Neural cell (in vitro differentiated cells): ENCODE data around the gene HIF3A. TPM values are rescaled to one million over a fixed set of nuclear protein-coding genes. Genes with fewer than 3 reads are reported as not detected.

Experiments used
- H2AFZ ChIP-seq: fragments of 200-600, 300-800 bp; sonication (generic), shearing (Covaris generic); 2 replicates; pipeline ENCODE4 v1.6.0; 2014; ENCODE audit warnings: low read depth, mild to moderate bottlenecking, antibody characterized with exemption, low read length, moderate library complexity
- H3F3A ChIP-seq: fragments of 200-600 bp; shearing (Covaris generic); 2 replicates; pipeline ENCODE4 v1.6.1; 2016; ENCODE audit warnings: mild to moderate bottlenecking, moderate library complexity, mixed read lengths, antibody characterized with exemption, low read length; ENCODE audit not compliant: insufficient read depth, poor library complexity, severe bottlenecking
- H3K27ac ChIP-seq: fragments of 200-600, 300-800 bp; sonication (generic), shearing (Covaris generic); 2 replicates; pipeline ENCODE4 v1.5.1; 2014; ENCODE audit warnings: mild to moderate bottlenecking, low read length, moderate library complexity
- H3K27me3 ChIP-seq: fragments of 300-800, 200-600 bp; sonication (generic), shearing (Covaris generic); 2 replicates; pipeline ENCODE4 v1.6.0; 2014; ENCODE audit warnings: mild to moderate bottlenecking, low read depth, low read length, moderate library complexity; ENCODE audit not compliant: insufficient read depth
- H3K36me3 ChIP-seq: fragments of 300-800, 200-600 bp; sonication (generic), shearing (Covaris generic); 2 replicates; pipeline ENCODE4 v1.5.1; 2014; ENCODE audit warnings: mild to moderate bottlenecking, antibody characterized with exemption, low read length, moderate library complexity; ENCODE audit not compliant: insufficient read depth
- H3K4me2 ChIP-seq: fragments of 300-800, 200-600 bp; sonication (generic), shearing (Covaris generic); 2 replicates; pipeline ENCODE4 v1.6.0; 2014; ENCODE audit warnings: mild to moderate bottlenecking, low read length
- H3K4me3 ChIP-seq: fragments of 300-800, 200-600 bp; sonication (generic), shearing (Covaris generic); 2 replicates; pipeline ENCODE4 v1.5.1; 2014; ENCODE audit warnings: mild to moderate bottlenecking, low read length, moderate library complexity
- H3K79me2 ChIP-seq: fragments of 200-600 bp; shearing (Covaris generic); replicated peaks from 2 replicates; pipeline ENCODE4 v1.6.0; 2014; ENCODE audit warnings: mild to moderate bottlenecking, low read length, moderate library complexity; ENCODE audit not compliant: insufficient read depth
- H3K9ac ChIP-seq: fragments of 300-800, 200-600 bp; sonication (generic), shearing (Covaris generic); 2 replicates; pipeline ENCODE4 v1.6.1; 2016; ENCODE audit warnings: mild to moderate bottlenecking, low read length, mixed read lengths
- H3K9me2 ChIP-seq: fragments of 200-600 bp; shearing (Covaris generic); 2 replicates; pipeline ENCODE4 v1.6.1; 2016; ENCODE audit warnings: mild to moderate bottlenecking, low read length, mixed read lengths; ENCODE audit not compliant: insufficient read depth
- H3K9me3 ChIP-seq: fragments of 200-600, 300-800 bp; sonication (generic), shearing (Covaris generic); 2 replicates; pipeline ENCODE4 v1.6.1; 2016; ENCODE audit warnings: mild to moderate bottlenecking, mixed run types, low read length, moderate library complexity, mixed read lengths
- H4K20me1 ChIP-seq: fragments of 200-600 bp; shearing (Covaris generic); 2 replicates; pipeline ENCODE4 v1.6.1; 2016; ENCODE audit warnings: mild to moderate bottlenecking, mixed run types; ENCODE audit not compliant: insufficient read depth
- EP300 ChIP-seq: fragments of 450-650 bp; conservative IDR thresholded peaks from 2 replicates; pipeline ENCODE4 v1.6.1; 2014; ENCODE audit warnings: antibody characterized with exemption, mild to moderate bottlenecking, moderate library complexity; ENCODE audit not compliant: poor library complexity, severe bottlenecking
- EZH2 ChIP-seq: fragments of 200-600, 300-800 bp; shearing (Covaris generic), sonication (generic); IDR thresholded peaks from 2 replicates; pipeline ENCODE4 v1.6.1; 2014; ENCODE audit warnings: antibody characterized with exemption, low read length, borderline replicate concordance, mild to moderate bottlenecking; ENCODE audit not compliant: insufficient read depth, poor library complexity, severe bottlenecking
- MXI1 ChIP-seq: fragments of 450-650 bp; conservative IDR thresholded peaks from 2 replicates; pipeline ENCODE4 v1.6.1; 2014; ENCODE audit warnings: antibody characterized with exemption, mild to moderate bottlenecking; ENCODE audit not compliant: poor library complexity, severe bottlenecking
- POLR2AphosphoS5 ChIP-seq: IDR thresholded peaks from 2 replicates; pipeline ENCODE4 v1.6.1; 2012
- RAD21 ChIP-seq: fragments of 450-650 bp; conservative IDR thresholded peaks from 2 replicates; pipeline ENCODE4 v1.6.1; 2014; ENCODE audit warnings: antibody characterized with exemption, mild to moderate bottlenecking, moderate library complexity
- REST ChIP-seq: IDR thresholded peaks from 2 replicates; pipeline ENCODE4 v1.6.1; 2012; ENCODE audit warnings: borderline replicate concordance
- SMC3 ChIP-seq: fragments of 450-650 bp; conservative IDR thresholded peaks from 2 replicates; pipeline ENCODE4 v1.6.1; 2014; ENCODE audit warnings: antibody characterized with exemption, mild to moderate bottlenecking, moderate library complexity; ENCODE audit not compliant: poor library complexity
- TAF1 ChIP-seq: IDR thresholded peaks from 2 replicates; pipeline ENCODE4 v1.6.1; 2012; ENCODE audit warnings: low read depth
- polyA plus RNA-seq: library from polyadenylated mRNA; depleted of rRNA; stranded (reverse); fragments of >200 nt; gene quantifications from 2 replicates; pipeline ENCODE4 v1.2.3, GENCODE V29; 2014
- TF ChIP-seq, protein P1 (sequence below): fragments of 450-650 bp; IDR thresholded peaks from 2 replicates; pipeline ENCODE4 v1.5.1; 2014; ENCODE audit warnings: antibody characterized with exemption, mild to moderate bottlenecking, moderate library complexity; ENCODE audit not compliant: poor library complexity, severe bottlenecking

HIF3A gene
- polyA plus RNA-seq, 1 donor from 2014 or later: 2.0 TPM

- H2AFZ ChIP-seq: no peak overlapping the region
- no peak for TF ChIP-seq SMC3
- no peak for TF ChIP-seq MXI1
- no peak for TF ChIP-seq RAD21
- no peak for TF ChIP-seq REST
- no peak for TF ChIP-seq EP300
- no peaks in the 10 kb centered on the region for H3F3A ChIP-seq
- no peaks in the 10 kb centered on the region for H3K9me3 ChIP-seq
- H3K79me2 ChIP-seq: peaks cover 3% of the 10 kb centered on the region
- H3K9ac ChIP-seq: no peak overlapping the region
- peaks cover 7% of the 10 kb centered on the region for H3K36me3 ChIP-seq
- no peaks in the 10 kb centered on the region for H4K20me1 ChIP-seq
- H3K9me2 ChIP-seq: no peaks in the 10 kb centered on the region
- H3K4me2 ChIP-seq: no peak overlapping the region
- no peaks in the 10 kb centered on the region for H3K27me3 ChIP-seq
- no peak overlapping the region for H3K27ac ChIP-seq
- no peak overlapping the region for H3K4me3 ChIP-seq
These were observed 88.8 kb downstream of the HIF3A start for GRCh38 chr19:46385636-46386035.

DNA sequence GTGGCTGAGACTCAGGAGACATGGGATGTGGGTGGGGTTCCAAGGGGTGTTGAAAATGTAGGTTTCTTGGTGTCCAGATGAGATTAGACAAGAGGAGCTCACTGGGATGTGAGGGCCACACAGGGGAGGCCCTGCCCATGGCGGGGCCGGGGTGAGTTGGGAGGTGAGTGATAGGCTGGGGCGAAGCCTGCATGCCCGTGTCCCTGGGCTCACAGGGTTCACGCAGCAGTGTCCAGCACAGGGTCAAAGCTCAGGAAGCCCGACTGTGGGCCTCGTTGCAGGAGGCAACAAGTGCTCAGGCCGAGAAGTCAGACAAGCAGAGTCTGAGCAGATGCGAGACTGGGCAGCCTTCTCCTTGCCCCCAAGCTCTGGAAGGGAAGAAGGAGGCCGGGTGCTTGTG lies 89.3 kb downstream of the HIF3A start:
- no peak overlapping the region for H3K4me3 ChIP-seq
- no peaks in the 10 kb centered on the region for H4K20me1 ChIP-seq
- H3K9me3 ChIP-seq: no peaks in the 10 kb centered on the region
- H3K79me2 ChIP-seq: no peaks in the 10 kb centered on the region
- no peak overlapping the region for H3K27ac ChIP-seq
- H3K27me3 ChIP-seq: no peaks in the 10 kb centered on the region
- no peaks in the 10 kb centered on the region for H3F3A ChIP-seq
- H3K4me2 ChIP-seq: no peak overlapping the region
- no peak overlapping the region for H2AFZ ChIP-seq
- TF ChIP-seq, protein P1, sequence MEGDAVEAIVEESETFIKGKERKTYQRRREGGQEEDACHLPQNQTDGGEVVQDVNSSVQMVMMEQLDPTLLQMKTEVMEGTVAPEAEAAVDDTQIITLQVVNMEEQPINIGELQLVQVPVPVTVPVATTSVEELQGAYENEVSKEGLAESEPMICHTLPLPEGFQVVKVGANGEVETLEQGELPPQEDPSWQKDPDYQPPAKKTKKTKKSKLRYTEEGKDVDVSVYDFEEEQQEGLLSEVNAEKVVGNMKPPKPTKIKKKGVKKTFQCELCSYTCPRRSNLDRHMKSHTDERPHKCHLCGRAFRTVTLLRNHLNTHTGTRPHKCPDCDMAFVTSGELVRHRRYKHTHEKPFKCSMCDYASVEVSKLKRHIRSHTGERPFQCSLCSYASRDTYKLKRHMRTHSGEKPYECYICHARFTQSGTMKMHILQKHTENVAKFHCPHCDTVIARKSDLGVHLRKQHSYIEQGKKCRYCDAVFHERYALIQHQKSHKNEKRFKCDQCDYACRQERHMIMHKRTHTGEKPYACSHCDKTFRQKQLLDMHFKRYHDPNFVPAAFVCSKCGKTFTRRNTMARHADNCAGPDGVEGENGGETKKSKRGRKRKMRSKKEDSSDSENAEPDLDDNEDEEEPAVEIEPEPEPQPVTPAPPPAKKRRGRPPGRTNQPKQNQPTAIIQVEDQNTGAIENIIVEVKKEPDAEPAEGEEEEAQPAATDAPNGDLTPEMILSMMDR: no peak
- TF ChIP-seq EP300 (no peak), REST (no peak), EZH2 (no peak), TAF1 (no peak), POLR2AphosphoS5 (no peak), SMC3 (no peak), MXI1 (no peak), RAD21 (no peak)
- no peak overlapping the region for H3K9ac ChIP-seq
- H3K9me2 ChIP-seq: no peaks in the 10 kb centered on the region
- H3K36me3 ChIP-seq: peaks cover 7% of the 10 kb centered on the region
